Activated CD4-positive, alpha-beta T cell treated with anti-CD3 and anti-CD28 coated beads, Interleukin-2, amount 10 ng/mL, durations not matched to agents 7 days and 5 days (primary cell): ENCODE results near the gene RASSF6. TPM values are rescaled to one million over a fixed set of nuclear protein-coding genes. Genes with fewer than 3 reads are reported as not detected.
"Not testable (repeated sequence)": the region's sequence is repeated elsewhere in the genome, so short reads cannot be mapped to it uniquely, and the experiment has no call there.

Experiments
- CTCF ChIA-PET: fragments of 350-600 bp; sonication (Branson Sonifier 250); formaldehyde crosslinking; loops from one replicate; lab custom pipeline; 2021; ENCODE audit warnings: antibody characterized with exemption; lab: Charles Lee
- POLR2A ChIA-PET: fragments of 350-600 bp; sonication (Branson Sonifier 250); formaldehyde crosslinking; loops from one replicate; lab custom pipeline; 2021; ENCODE audit warnings: antibody characterized with exemption; lab: Charles Lee
- DNase-seq: peaks from one replicate; pipeline ENCODE4 v3.0.0-alpha.2; 2020
- H3K27ac Mint-ChIP-seq: one replicate; pipeline ENCODE4 v1.8.0; 2021; ENCODE audit warnings: mild to moderate bottlenecking, moderate library complexity, mixed read lengths
- H3K27me3 Mint-ChIP-seq: one replicate; pipeline ENCODE4 v1.8.0; 2021; ENCODE audit warnings: mixed read lengths
- H3K36me3 Mint-ChIP-seq: one replicate; pipeline ENCODE4 v1.8.0; 2021; ENCODE audit warnings: low read depth, mixed read lengths
- H3K4me1 Mint-ChIP-seq: one replicate; pipeline ENCODE4 v1.8.0; 2021; ENCODE audit warnings: mixed read lengths
- H3K4me3 Mint-ChIP-seq: one replicate; pipeline ENCODE4 v1.8.0; 2021; ENCODE audit warnings: mild to moderate bottlenecking, moderate library complexity, mixed read lengths
- H3K9me3 Mint-ChIP-seq: one replicate; pipeline ENCODE4 v1.8.0; 2021; ENCODE audit warnings: mixed read lengths
- total RNA-seq, 2 experiments: library from RNA; stranded (reverse); gene quantifications; one replicate each; pipeline ENCODE4 v1.2.3, GENCODE V29; 2021

Gene RASSF6
- total RNA-seq, 2 experiments from 2014 or later, result 0.19 TPM; not detected in 1

- Mint-ChIP-seq H3K27ac (no peak overlapping the region), H3K27me3 (peaks cover 9% of the 10 kb centered on the region), H3K36me3 (no peaks in the 10 kb centered on the region), H3K9me3 (no peaks in the 10 kb centered on the region), H3K4me3 (no peak overlapping the region), H3K4me1 (no peaks in the 10 kb centered on the region)
- DNase-seq, result no peak
- CTCF ChIA-PET, result no interaction called here
- POLR2A ChIA-PET, result no interaction called here
These were observed 25.9 kb upstream of the RASSF6 start for GRCh38 chr4:73646117-73646516.

- H3K9me3 Mint-ChIP-seq, result peaks cover 3% of the 10 kb centered on the region
- POLR2A ChIA-PET, result no interaction called here
- DNase-seq, result no peak
- H3K36me3 Mint-ChIP-seq, result no peaks in the 10 kb centered on the region
- CTCF ChIA-PET, result no interaction called here
- no peak overlapping the region for H3K4me3 Mint-ChIP-seq
- H3K27ac Mint-ChIP-seq, result no peak overlapping the region
- no peaks in the 10 kb centered on the region for H3K4me1 Mint-ChIP-seq
- peaks cover 9% of the 10 kb centered on the region for H3K27me3 Mint-ChIP-seq
These were observed 11.5 kb upstream of the RASSF6 start for GRCh38 chr4:73631565-73632226.

- CTCF ChIA-PET, H3K36me3 Mint-ChIP-seq, POLR2A ChIA-PET, H3K4me3 Mint-ChIP-seq, DNase-seq, H3K9me3 Mint-ChIP-seq, H3K27ac Mint-ChIP-seq, H3K27me3 Mint-ChIP-seq, H3K4me1 Mint-ChIP-seq: not testable (repeated sequence)
These were observed 8.6 kb upstream of the RASSF6 start for GRCh38 chr4:73628834-73629233.

GRCh38 chr4:73621357-73621756 is 1.1 kb upstream of the RASSF6 start:
- POLR2A ChIA-PET, result no interaction called here

GRCh38 chr4:73619346-73619745 is 890 bp downstream of the RASSF6 start:
- ChIA-PET CTCF (no interaction called here), POLR2A (no interaction called here)
- Mint-ChIP-seq H3K4me1 (peaks cover 13% of the 10 kb centered on the region), H3K9me3 (no peaks in the 10 kb centered on the region), H3K4me3 (no peak overlapping the region), H3K36me3 (no peaks in the 10 kb centered on the region), H3K27ac (no peak overlapping the region), H3K27me3 (peaks cover 22% of the 10 kb centered on the region)
- no peak for DNase-seq

More at GRCh38 chr4:73621357-73621756, 1.1 kb upstream of the RASSF6 start:
- H3K4me3 Mint-ChIP-seq, result no peak overlapping the region
- no peaks in the 10 kb centered on the region for H3K36me3 Mint-ChIP-seq
- H3K27ac Mint-ChIP-seq, result no peak overlapping the region
- peaks cover 13% of the 10 kb centered on the region for H3K4me1 Mint-ChIP-seq
- peaks cover 22% of the 10 kb centered on the region for H3K27me3 Mint-ChIP-seq
- CTCF ChIA-PET, result no interaction called here
- DNase-seq, result no peak
- H3K9me3 Mint-ChIP-seq, result no peaks in the 10 kb centered on the region

- POLR2A ChIA-PET, result no interaction called here
- H3K36me3 Mint-ChIP-seq, result no peaks in the 10 kb centered on the region
- H3K9me3 Mint-ChIP-seq, result no peaks in the 10 kb centered on the region
- H3K27ac Mint-ChIP-seq, result no peak overlapping the region
- peaks cover 13% of the 10 kb centered on the region for H3K4me1 Mint-ChIP-seq
- CTCF ChIA-PET, result no interaction called here
- H3K4me3 Mint-ChIP-seq, result no peak overlapping the region
- no peak for DNase-seq
- H3K27me3 Mint-ChIP-seq, result peaks cover 23% of the 10 kb centered on the region
These were observed 3.0 kb downstream of the RASSF6 start for GRCh38 chr4:73617256-73617655.

GRCh38 chr4:73615613-73616012 is 4.6 kb downstream of the RASSF6 start:
- peaks cover 9% of the 10 kb centered on the region for H3K4me1 Mint-ChIP-seq
- no peak for DNase-seq
- no peak overlapping the region for H3K27ac Mint-ChIP-seq
- no peaks in the 10 kb centered on the region for H3K9me3 Mint-ChIP-seq
- H3K4me3 Mint-ChIP-seq, result no peak overlapping the region
- POLR2A ChIA-PET, result no interaction called here
- H3K36me3 Mint-ChIP-seq, result no peaks in the 10 kb centered on the region
- H3K27me3 Mint-ChIP-seq, result peaks cover 25% of the 10 kb centered on the region
- CTCF ChIA-PET, result no interaction called here

- no peak overlapping the region for H3K27ac Mint-ChIP-seq
- H3K36me3 Mint-ChIP-seq, result no peaks in the 10 kb centered on the region
- H3K27me3 Mint-ChIP-seq, result peaks cover 21% of the 10 kb centered on the region
- H3K4me1 Mint-ChIP-seq, result no peaks in the 10 kb centered on the region
- ChIA-PET CTCF (no interaction called here), POLR2A (no interaction called here)
- H3K9me3 Mint-ChIP-seq, result no peaks in the 10 kb centered on the region
- H3K4me3 Mint-ChIP-seq, result no peak overlapping the region
- DNase-seq, result no peak
These were observed 5.8 kb downstream of the RASSF6 start for GRCh38 chr4:73614311-73614867.

GRCh38 chr4:73613130-73613529 is 7.1 kb downstream of the RASSF6 start:
- no peak overlapping the region for H3K4me3 Mint-ChIP-seq
- ChIA-PET CTCF (no interaction called here), POLR2A (no interaction called here)
- H3K27ac Mint-ChIP-seq, result no peak overlapping the region
- H3K27me3 Mint-ChIP-seq, result peaks cover 15% of the 10 kb centered on the region
- no peak for DNase-seq
- H3K36me3 Mint-ChIP-seq, result no peaks in the 10 kb centered on the region
- no peaks in the 10 kb centered on the region for H3K9me3 Mint-ChIP-seq
- H3K4me1 Mint-ChIP-seq, result peaks cover under 1% of the 10 kb centered on the region

- ChIA-PET CTCF (no interaction called here), POLR2A (no interaction called here)
- Mint-ChIP-seq H3K4me1 (peaks cover 9% of the 10 kb centered on the region), H3K27ac (no peak overlapping the region), H3K4me3 (no peak overlapping the region), H3K27me3 (peaks cover 16% of the 10 kb centered on the region), H3K36me3 (no peaks in the 10 kb centered on the region), H3K9me3 (no peaks in the 10 kb centered on the region)
- DNase-seq, result no peak
These were observed 8.2 kb downstream of the RASSF6 start for GRCh38 chr4:73612032-73612431.

GRCh38 chr4:73609706-73610105 is 10.5 kb downstream of the RASSF6 start:
- no peaks in the 10 kb centered on the region for H3K36me3 Mint-ChIP-seq
- POLR2A ChIA-PET, result no interaction called here
- no peak overlapping the region for H3K4me3 Mint-ChIP-seq
- H3K9me3 Mint-ChIP-seq, result no peaks in the 10 kb centered on the region
- peaks cover 24% of the 10 kb centered on the region for H3K4me1 Mint-ChIP-seq
- H3K27ac Mint-ChIP-seq, result no peak overlapping the region
- DNase-seq, result no peak
- H3K27me3 Mint-ChIP-seq, result peaks cover 15% of the 10 kb centered on the region
- CTCF ChIA-PET, result no interaction called here

GRCh38 chr4:73608689-73609594 is 11.3 kb downstream of the RASSF6 start:
- H3K36me3 Mint-ChIP-seq, result no peaks in the 10 kb centered on the region
- H3K4me3 Mint-ChIP-seq, result no peak overlapping the region
- H3K27me3 Mint-ChIP-seq, result peaks cover 15% of the 10 kb centered on the region
- peaks cover 24% of the 10 kb centered on the region for H3K4me1 Mint-ChIP-seq
- ChIA-PET POLR2A (no interaction called here), CTCF (no interaction called here)
- no peak overlapping the region for H3K27ac Mint-ChIP-seq
- H3K9me3 Mint-ChIP-seq, result no peaks in the 10 kb centered on the region
- no peak for DNase-seq

- no peaks in the 10 kb centered on the region for H3K9me3 Mint-ChIP-seq
- no peaks in the 10 kb centered on the region for H3K36me3 Mint-ChIP-seq
- H3K27me3 Mint-ChIP-seq, result peaks cover 13% of the 10 kb centered on the region
- H3K27ac Mint-ChIP-seq, result peak overlapping the region; percentile 71
- peaks cover 24% of the 10 kb centered on the region for H3K4me1 Mint-ChIP-seq
- H3K4me3 Mint-ChIP-seq, result no peak overlapping the region
- no peak for DNase-seq
- ChIA-PET POLR2A (no interaction called here), CTCF (no interaction called here)
These were observed 12.7 kb downstream of the RASSF6 start for GRCh38 chr4:73607375-73608033.
